ENCODE measurements around the gene SDR42E2. TPM values are rescaled to one million over a fixed set of nuclear protein-coding genes. Genes with fewer than 3 reads are reported as not detected.

SDR42E2 gene
- total RNA-seq, 4 donors from 2014 or later: not detected

GRCh38 chr16:22190776-22191531, 28.6 kb downstream of the SDR42E2 start:
- WGBS, 2 donors: 0 to 1% methylated on average over 24 of the region's 43 CpGs
- H3K4me1 ChIP-seq: peaks cover 19 to 61% (median 31%) of the 10 kb centered on the region in 3 donors
- H3K9me3 ChIP-seq: no peaks in the 10 kb centered on the region
- peak overlapping the region; percentile 38 to 76 (median 68) for H3K4me3 ChIP-seq
- TF ChIP-seq CTCF (IDR thresholded peaks at IDR 0.05) (no peak), POLR2A (IDR thresholded peaks at IDR 0.05) (peak in 3 of 4 donors; percentile 73 to 96 (median 93))
- H3K27me3 ChIP-seq: no peaks in the 10 kb centered on the region
- intact Hi-C loops (cut with DNase I): no loop called here
- H3K36me3 ChIP-seq: no peaks in the 10 kb centered on the region
- DNase-seq: peak; percentile 100
- H3K27ac ChIP-seq: peak overlapping the region; percentile 96 to 99 (median 98)

GRCh38 chr16:22191532-22192260, 29.4 kb downstream of the SDR42E2 start:
- WGBS, 2 donors: 14% methylated on average over 9 of the region's 9 CpGs
- no peak for DNase-seq
- H3K36me3 ChIP-seq: no peaks in the 10 kb centered on the region
- no peaks in the 10 kb centered on the region for H3K9me3 ChIP-seq
- peaks cover 19 to 68% (median 34%) of the 10 kb centered on the region in 3 donors for H3K4me1 ChIP-seq
- no peaks in the 10 kb centered on the region for H3K27me3 ChIP-seq
- intact Hi-C loops (cut with DNase I): no loop called here
- H3K27ac ChIP-seq: peak overlapping the region; percentile 96 to 99 (median 98)
- peak overlapping the region; percentile 38 to 76 (median 66) for H3K4me3 ChIP-seq
- no peak for TF ChIP-seq CTCF (IDR thresholded peaks at IDR 0.05)
- TF ChIP-seq POLR2A (IDR thresholded peaks at IDR 0.05): peak in 1 of 4 donors; percentile 2

- peak; percentile 39 for DNase-seq
- Histone ChIP-seq H3K36me3 (no peaks in the 10 kb centered on the region), H3K4me3 (peak overlapping the region in 3 of 4 donors; percentile 60 to 76 (median 73)), H3K4me1 (peaks cover 19 to 69% (median 34%) of the 10 kb centered on the region in 3 donors), H3K27ac (peak overlapping the region; percentile 96 to 99 (median 98)), H3K27me3 (no peaks in the 10 kb centered on the region), H3K9me3 (no peaks in the 10 kb centered on the region)
- WGBS, 2 donors: 19 to 21% methylated on average over 16 of the region's 16 CpGs
- TF ChIP-seq CTCF (IDR thresholded peaks at IDR 0.05) (no peak), POLR2A (IDR thresholded peaks at IDR 0.05) (peak in 1 of 4 donors; percentile 30)
- intact Hi-C loops (cut with DNase I): no loop called here
These were observed 30.2 kb downstream of the SDR42E2 start for GRCh38 chr16:22192261-22193062.

- no peaks in the 10 kb centered on the region for H3K9me3 ChIP-seq
- peak overlapping the region in 1 of 4 donors; percentile 76 for H3K4me3 ChIP-seq
- WGBS, 2 donors: 78 to 90% methylated on average over 2 of the region's 2 CpGs
- intact Hi-C loops (cut with DNase I): no loop called here
- no peaks in the 10 kb centered on the region for H3K36me3 ChIP-seq
- H3K27me3 ChIP-seq: no peaks in the 10 kb centered on the region
- H3K27ac ChIP-seq: peak overlapping the region; percentile 96 to 99 (median 98)
- H3K4me1 ChIP-seq: peaks cover 19 to 68% (median 34%) of the 10 kb centered on the region in 3 donors
- TF ChIP-seq CTCF (IDR thresholded peaks at IDR 0.05) (no peak), POLR2A (IDR thresholded peaks at IDR 0.05) (no peak)
- DNase-seq: no peak
These were observed 30.7 kb downstream of the SDR42E2 start for GRCh38 chr16:22193063-22193411.
